Cardiac fibroblast (primary cell): ENCODE results near the gene AFF3.
"Not testable (repeated sequence)": the region's sequence is repeated elsewhere in the genome, so short reads cannot be mapped to it uniquely, and the experiment has no call there.

Experiments
- DNase-seq, 2 donors: peaks; one replicate each; pipeline versions ENCODE4 v3.0.0 to v3.0.0-alpha.2; 2010; ENCODE audit warnings: low read depth in 2 of 2
- H3K4me3 ChIP-seq, 2 donors: replicated peaks in 1 of 2; 1 replicate in 1 of 2; 2 replicates in 1 of 2; pipeline ENCODE4 v1.5.1; 2011; ENCODE audit warnings: low read depth in 2 of 2, low read length in 2 of 2, mild to moderate bottlenecking in 2 of 2, moderate library complexity in 1 of 2
- CTCF ChIP-seq: IDR thresholded peaks from one replicate; pipeline ENCODE4 v1.5.1; 2011; ENCODE audit warnings: low read depth, mild to moderate bottlenecking, low read length, inconsistent platforms

Gene AFF3

GRCh38 chr2:100110614-100111000 lies 31.8 kb downstream of the AFF3 start:
- TF ChIP-seq CTCF, result no peak
- DNase-seq, result no peak
- no peak overlapping the region for H3K4me3 ChIP-seq

DNA sequence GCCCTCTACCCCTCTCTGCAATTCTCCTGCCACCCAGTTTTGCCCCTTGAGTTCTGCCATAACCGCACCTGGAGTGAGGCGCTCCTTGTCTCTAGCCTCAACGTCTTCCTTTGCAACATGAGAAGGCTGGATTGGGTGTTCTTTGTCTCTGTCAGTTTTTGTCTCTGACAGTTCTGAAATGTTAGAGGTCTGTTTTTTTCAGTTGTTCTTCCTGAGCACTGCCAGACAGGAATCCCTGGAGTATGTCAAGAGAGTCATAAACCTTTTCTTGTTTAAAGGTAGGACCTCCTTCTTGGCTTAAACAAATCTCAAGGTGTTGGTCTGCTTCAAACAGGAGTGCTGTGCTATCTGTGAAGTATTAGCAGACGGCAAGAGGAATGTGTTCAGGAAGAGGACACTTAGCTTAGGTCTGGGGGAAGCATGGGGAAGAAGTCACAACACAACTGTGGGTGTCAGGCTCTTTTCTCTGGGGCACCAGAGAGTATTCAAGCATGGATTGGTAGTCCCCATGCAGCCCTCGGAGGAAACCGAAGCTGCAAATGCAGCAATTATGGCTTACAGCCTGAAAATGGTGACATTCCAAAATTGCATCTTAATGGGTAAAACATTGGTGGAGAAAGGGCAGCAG lies 32.3 kb downstream of the AFF3 start:
- TF ChIP-seq CTCF, result no peak
- DNase-seq, result no peak
- H3K4me3 ChIP-seq, result no peak overlapping the region

- not testable (repeated sequence) for H3K4me3 ChIP-seq
These were observed 33.8 kb downstream of the AFF3 start for GRCh38 chr2:100108648-100109020.

DNA sequence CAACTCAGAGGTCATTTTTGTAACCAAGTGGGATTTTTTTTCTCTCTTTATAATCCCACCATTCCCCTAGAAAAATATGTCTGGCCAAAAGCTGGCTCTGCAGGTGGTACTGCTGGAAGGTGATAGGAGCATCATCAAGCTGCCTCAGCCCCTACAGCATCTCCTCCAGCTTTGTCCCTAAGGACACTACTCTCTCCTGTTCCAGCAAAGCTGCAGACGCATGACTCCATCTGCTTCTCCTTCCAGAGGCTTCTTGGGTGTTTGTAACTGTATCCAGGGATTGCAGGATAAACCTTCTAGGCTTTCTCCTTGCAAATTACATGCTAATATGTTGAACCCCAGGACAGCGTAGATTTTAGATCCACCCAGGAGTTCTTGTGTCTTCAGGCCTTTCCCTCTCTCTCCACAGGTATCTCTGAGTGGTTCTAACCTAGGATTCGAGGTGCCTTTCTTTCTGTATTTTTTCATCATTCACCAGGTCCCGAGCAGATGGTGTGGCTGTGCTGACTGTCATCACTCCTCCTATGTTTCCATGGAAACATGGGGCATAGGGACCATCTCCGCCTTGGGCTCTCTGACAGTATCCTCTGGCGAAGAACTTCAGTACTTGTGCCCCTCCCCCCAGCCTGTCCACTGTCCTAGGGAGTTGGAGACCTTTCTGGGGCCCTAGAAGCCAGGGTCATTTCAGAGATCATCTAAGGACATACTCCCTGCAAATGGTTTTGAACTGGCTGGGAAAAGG lies 34.3 kb downstream of the AFF3 start:
- no peak for TF ChIP-seq CTCF
- no peak for DNase-seq
- no peak overlapping the region for H3K4me3 ChIP-seq

More at GRCh38 chr2:100108648-100109020, 33.8 kb downstream of the AFF3 start:
- DNase-seq, result not testable (repeated sequence)

- no peak for TF ChIP-seq CTCF
- DNase-seq, result no peak
- H3K4me3 ChIP-seq, result no peak overlapping the region
These were observed 35.0 kb downstream of the AFF3 start for GRCh38 chr2:100107440-100107839.

DNA sequence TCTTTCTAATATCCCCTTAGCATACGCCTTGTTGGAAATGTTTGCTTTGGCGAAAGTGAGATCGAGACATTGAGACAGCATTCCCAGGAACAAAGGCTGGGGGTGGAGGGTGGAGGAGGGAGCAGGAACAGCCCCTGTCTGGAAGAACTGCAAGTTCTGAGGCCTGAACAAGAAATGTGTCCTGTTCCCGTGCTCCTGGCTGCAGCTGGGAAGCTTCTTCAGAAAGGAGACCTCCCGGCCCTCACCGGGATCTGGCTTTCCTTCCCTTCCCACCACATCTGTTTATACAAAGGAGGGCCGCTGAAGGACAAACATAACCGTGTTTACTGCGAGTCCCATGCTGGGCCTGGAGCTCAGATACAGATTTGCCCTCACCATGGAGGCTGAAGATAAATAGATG lies 35.9 kb downstream of the AFF3 start:
- DNase-seq, result no peak
- no peak for TF ChIP-seq CTCF
- H3K4me3 ChIP-seq, result no peak overlapping the region

DNA sequence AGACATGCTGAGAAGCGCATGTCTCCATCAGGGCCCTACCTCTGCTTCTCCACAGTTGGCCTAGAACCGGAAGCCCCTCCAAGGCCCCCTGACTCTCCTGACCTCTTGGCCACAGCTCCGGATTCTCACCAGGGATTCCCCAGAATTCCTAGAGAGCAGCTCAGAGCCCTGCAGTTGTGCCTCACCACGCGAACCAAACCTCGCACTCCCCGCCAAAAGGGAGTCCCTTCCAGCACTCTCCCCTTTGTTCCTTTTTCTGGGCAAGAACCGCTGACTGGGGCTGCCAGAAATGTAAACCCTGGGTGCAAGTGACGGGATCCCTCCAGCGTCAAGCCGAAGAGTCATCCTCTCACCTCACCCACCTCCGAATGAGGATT lies 36.7 kb downstream of the AFF3 start:
- TF ChIP-seq CTCF, result no peak
- DNase-seq, result no peak
- no peak overlapping the region for H3K4me3 ChIP-seq
